Skeletal muscle satellite cell (primary cell): ENCODE data around the gene ADK.
A peak's percentile ranks its signal among the peaks of the same experiment; 100 is the strongest.
"Not testable (repeated sequence)": the region's sequence is repeated elsewhere in the genome, so short reads cannot be mapped to it uniquely, and the experiment has no call there.

ENCODE experiments used
- H3K27me3 ChIP-seq: 2 replicates; pipeline ENCODE4 v1.7.0; 2013; ENCODE audit warnings: low read length; ENCODE audit not compliant: control insufficient read depth, insufficient read depth
- H3K36me3 ChIP-seq: 2 replicates; pipeline ENCODE4 v1.7.0; 2013; ENCODE audit warnings: mild to moderate bottlenecking, control low read depth, low read length; ENCODE audit not compliant: insufficient read depth
- H3K4me1 ChIP-seq: 2 replicates; pipeline ENCODE4 v1.7.0; 2013; ENCODE audit warnings: low read length; ENCODE audit not compliant: control insufficient read depth, insufficient read depth
- H3K4me2 ChIP-seq: 2 replicates; pipeline ENCODE4 v1.7.0; 2013; ENCODE audit warnings: mild to moderate bottlenecking, low read length
- H3K4me3 ChIP-seq: 2 replicates; pipeline ENCODE4 v1.7.0; 2013; ENCODE audit warnings: low read length
- H3K9ac ChIP-seq: 2 replicates; pipeline ENCODE4 v1.7.0; 2013; ENCODE audit warnings: mild to moderate bottlenecking, low read depth, low read length, moderate library complexity
- H3K9me3 ChIP-seq: replicated peaks from 2 replicates; pipeline ENCODE4 v1.7.0; 2013; ENCODE audit warnings: mild to moderate bottlenecking, control low read depth, low read length

The ADK gene

GRCh38 chr10:74146980-74147379 lies 4.0 kb upstream of the ADK start:
- not testable (repeated sequence) for H3K36me3 ChIP-seq, H3K4me2 ChIP-seq, H3K9me3 ChIP-seq, H3K9ac ChIP-seq, H3K27me3 ChIP-seq, H3K4me3 ChIP-seq
- peaks cover 23% of the 10 kb centered on the region for H3K4me1 ChIP-seq

GRCh38 chr10:74150204-74150989 lies 624 bp upstream of the ADK start, which contains the start of gene AP3M1:
Gene AP3M1, minus strand, starts transcription at chr10:74150828. Its CDS starts 12,449 bp downstream, at chr10:74138379.
- peak within 1 kb of the TSS; percentile 89 for H3K4me2 ChIP-seq
- H3K36me3 ChIP-seq: no peaks in the 10 kb centered on the region
- no peaks in the 10 kb centered on the region for H3K27me3 ChIP-seq
- peak within 1 kb of the TSS; percentile 81 for H3K4me3 ChIP-seq
- peaks cover 18% of the 10 kb centered on the region for H3K4me1 ChIP-seq
- H3K9ac ChIP-seq: peak within 1 kb of the TSS; percentile 92
- no peaks in the 10 kb centered on the region for H3K9me3 ChIP-seq

- peak overlapping the region; percentile 81 for H3K4me3 ChIP-seq
- peak overlapping the region; percentile 92 for H3K9ac ChIP-seq
- peak overlapping the region; percentile 89 for H3K4me2 ChIP-seq
- no peaks in the 10 kb centered on the region for H3K27me3 ChIP-seq
- no peaks in the 10 kb centered on the region for H3K9me3 ChIP-seq
- H3K4me1 ChIP-seq: peaks cover 12% of the 10 kb centered on the region
- no peaks in the 10 kb centered on the region for H3K36me3 ChIP-seq
These were observed 1.1 kb downstream of the ADK start for GRCh38 chr10:74151879-74152722.

GRCh38 chr10:74153123-74153522 lies 2.1 kb downstream of the ADK start:
- H3K9ac ChIP-seq: no peak overlapping the region
- no peaks in the 10 kb centered on the region for H3K27me3 ChIP-seq
- H3K36me3 ChIP-seq: no peaks in the 10 kb centered on the region
- H3K9me3 ChIP-seq: no peaks in the 10 kb centered on the region
- H3K4me1 ChIP-seq: peaks cover 12% of the 10 kb centered on the region
- no peak overlapping the region for H3K4me3 ChIP-seq
- H3K4me2 ChIP-seq: no peak overlapping the region

GRCh38 chr10:74153676-74154075 lies 2.7 kb downstream of the ADK start:
- H3K4me3 ChIP-seq: no peak overlapping the region
- no peaks in the 10 kb centered on the region for H3K9me3 ChIP-seq
- H3K4me1 ChIP-seq: peaks cover 12% of the 10 kb centered on the region
- no peak overlapping the region for H3K9ac ChIP-seq
- H3K27me3 ChIP-seq: no peaks in the 10 kb centered on the region
- H3K36me3 ChIP-seq: no peaks in the 10 kb centered on the region
- H3K4me2 ChIP-seq: no peak overlapping the region

- Histone ChIP-seq H3K9me3 (no peaks in the 10 kb centered on the region), H3K4me2 (no peak overlapping the region), H3K4me3 (no peak overlapping the region), H3K9ac (no peak overlapping the region), H3K27me3 (no peaks in the 10 kb centered on the region), H3K4me1 (peaks cover 3% of the 10 kb centered on the region), H3K36me3 (no peaks in the 10 kb centered on the region)
These were observed 5.9 kb downstream of the ADK start for GRCh38 chr10:74156919-74157289.

- Histone ChIP-seq H3K4me3 (no peak overlapping the region), H3K4me1 (peaks cover 20% of the 10 kb centered on the region), H3K27me3 (no peaks in the 10 kb centered on the region), H3K4me2 (no peak overlapping the region), H3K9ac (no peak overlapping the region), H3K36me3 (no peaks in the 10 kb centered on the region), H3K9me3 (no peaks in the 10 kb centered on the region)
These were observed 9.0 kb downstream of the ADK start for GRCh38 chr10:74160013-74160412.

GRCh38 chr10:74163319-74164068 lies 12.5 kb downstream of the ADK start:
- Histone ChIP-seq H3K4me1 (peaks cover 35% of the 10 kb centered on the region), H3K9ac (peak overlapping the region; percentile 31), H3K27me3 (no peaks in the 10 kb centered on the region), H3K4me3 (no peak overlapping the region), H3K36me3 (no peaks in the 10 kb centered on the region), H3K4me2 (peak overlapping the region; percentile 46), H3K9me3 (no peaks in the 10 kb centered on the region)

- no peaks in the 10 kb centered on the region for H3K27me3 ChIP-seq
- no peaks in the 10 kb centered on the region for H3K36me3 ChIP-seq
- H3K4me3 ChIP-seq: no peak overlapping the region
- no peak overlapping the region for H3K9ac ChIP-seq
- no peaks in the 10 kb centered on the region for H3K9me3 ChIP-seq
- H3K4me1 ChIP-seq: peaks cover 35% of the 10 kb centered on the region
- peak overlapping the region; percentile 42 for H3K4me2 ChIP-seq
These were observed 13.9 kb downstream of the ADK start for GRCh38 chr10:74164716-74165529.

GRCh38 chr10:74165530-74165901 lies 14.5 kb downstream of the ADK start:
- no peak overlapping the region for H3K4me3 ChIP-seq
- H3K9ac ChIP-seq: no peak overlapping the region
- no peaks in the 10 kb centered on the region for H3K9me3 ChIP-seq
- no peaks in the 10 kb centered on the region for H3K27me3 ChIP-seq
- peak overlapping the region; percentile 42 for H3K4me2 ChIP-seq
- H3K36me3 ChIP-seq: no peaks in the 10 kb centered on the region
- peaks cover 35% of the 10 kb centered on the region for H3K4me1 ChIP-seq
